ENCODE measurements around the gene ERCC8.

ERCC8 gene

DNA sequence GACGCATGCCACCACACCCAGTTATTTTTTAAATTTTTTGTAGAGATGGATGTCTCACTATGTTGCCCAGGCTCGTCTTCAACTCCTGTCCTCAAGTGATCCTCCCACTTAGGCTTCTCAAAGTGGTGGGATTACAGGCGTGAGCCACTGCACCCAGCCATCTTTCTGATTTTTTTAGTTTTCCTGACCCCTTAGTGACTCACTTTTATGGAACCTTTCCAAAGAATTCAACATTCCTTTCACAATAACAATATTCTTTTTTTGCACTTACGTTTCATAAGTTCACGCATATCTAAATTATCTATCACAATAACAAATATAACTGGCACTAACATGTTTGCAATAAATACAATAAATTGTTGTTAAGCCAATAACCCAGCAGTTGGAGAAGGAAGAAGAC, 109.3 kb downstream of the ERCC8 start:
- no peak for DNase-seq (ENCODE audit: low read depth)

- DNase-seq (ENCODE audit: low read depth) = no peak
Measured at GRCh38 chr5:60833520-60833919, 111.3 kb downstream of the ERCC8 start.

- DNase-seq (ENCODE audit: low read depth) = no peak
Measured at GRCh38 chr5:60830581-60831127, 114.2 kb downstream of the ERCC8 start.

DNA sequence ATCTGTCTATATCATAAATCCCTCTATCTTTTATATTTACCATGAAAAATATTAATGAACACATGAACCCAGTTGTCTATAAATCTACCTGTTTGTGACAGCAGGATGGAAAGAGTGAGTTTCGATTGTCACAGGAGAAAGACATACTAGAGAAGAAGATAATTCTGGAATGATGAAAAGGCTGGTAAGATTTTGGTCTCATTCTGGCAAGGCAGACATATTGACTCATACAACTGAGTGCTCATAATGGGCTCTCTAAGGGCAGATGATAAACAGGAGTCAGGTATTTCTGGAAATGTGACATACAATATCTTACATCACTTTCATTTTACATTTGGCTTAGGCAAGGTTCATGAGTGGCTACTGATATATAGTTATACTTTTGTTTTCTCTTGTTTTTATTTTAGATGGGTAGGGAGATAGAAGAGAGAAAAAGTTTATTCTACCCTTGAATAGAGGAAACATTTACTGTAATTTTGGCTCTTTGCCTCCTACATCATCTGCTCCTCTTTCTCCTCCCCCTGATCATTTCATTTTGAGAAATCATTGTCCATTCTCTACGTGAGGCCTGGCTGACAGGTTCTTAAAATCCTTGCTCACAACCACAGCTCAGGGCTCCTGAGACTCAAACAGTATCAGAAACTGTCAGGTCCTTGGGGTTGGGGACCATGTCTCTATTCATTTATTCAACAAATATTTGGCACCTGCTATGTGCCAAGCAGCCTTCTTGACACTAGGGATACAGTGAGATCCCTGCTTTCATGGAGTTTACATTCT, 115.2 kb downstream of the ERCC8 start:
- DNase-seq (ENCODE audit: low read depth) = no peak

- DNase-seq (ENCODE audit: low read depth) = no peak
Measured at GRCh38 chr5:60827201-60827600, 117.7 kb downstream of the ERCC8 start.

DNA sequence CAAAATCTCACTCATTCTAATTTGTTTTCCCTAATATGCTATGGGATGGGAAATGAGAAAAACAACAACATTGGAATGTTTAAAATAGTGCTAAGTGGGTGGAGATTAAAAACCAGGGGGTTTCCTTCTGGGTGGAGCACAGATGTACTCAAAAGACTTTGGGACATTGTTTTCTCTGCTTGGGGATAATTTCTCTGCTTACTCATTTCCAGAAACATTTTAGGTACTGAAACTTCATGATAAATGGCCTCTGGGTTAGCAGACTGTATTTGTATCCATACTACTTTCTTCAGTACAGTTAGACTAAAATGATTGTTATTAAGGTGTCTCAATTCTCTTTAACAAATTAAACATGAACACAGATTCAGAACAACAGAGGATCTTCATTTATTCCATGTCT, 118.2 kb downstream of the ERCC8 start:
- no peak for DNase-seq (ENCODE audit: low read depth)

Data from stimulated activated CD8-positive, alpha-beta memory T cell treated with anti-CD3 and anti-CD28 coated beads, Interleukin-7, amount 100 ng/mL, for 24 hours (primary cell).